GM06990 (cell line): ENCODE results near the gene NMNAT3.

Experiments used
- DNase-seq: peaks from one replicate; pipeline ENCODE4 v3.0.0-alpha.2; 2011; ENCODE audit not compliant: insufficient read length; ENCODE audit errors: extremely low read depth
- H3K27me3 ChIP-seq: replicated peaks from 2 replicates; pipeline ENCODE4 v1.6.0; 2011; ENCODE audit warnings: low read length; ENCODE audit not compliant: control insufficient read depth, insufficient read depth
- H3K36me3 ChIP-seq: 2 replicates; pipeline ENCODE4 v1.5.1; 2011; ENCODE audit warnings: low read length; ENCODE audit not compliant: control insufficient read depth, insufficient read depth
- H3K4me3 ChIP-seq: replicated peaks from 2 replicates; pipeline ENCODE4 v1.5.1; 2011; ENCODE audit warnings: low read depth, mild to moderate bottlenecking, control low read depth, low read length
- CTCF ChIP-seq: IDR thresholded peaks from 2 replicates; pipeline ENCODE4 v1.5.1; 2011; ENCODE audit warnings: low read length, control low read depth, mild to moderate bottlenecking, inconsistent platforms; ENCODE audit not compliant: insufficient read depth, poor library complexity, severe bottlenecking

Gene NMNAT3

GRCh38 chr3:139647866-139648435, 29.8 kb downstream of the NMNAT3 start:
- Histone ChIP-seq H3K4me3 (no peak overlapping the region), H3K27me3 (no peaks in the 10 kb centered on the region), H3K36me3 (no peaks in the 10 kb centered on the region)
- TF ChIP-seq CTCF = no peak
- no peak for DNase-seq

DNA sequence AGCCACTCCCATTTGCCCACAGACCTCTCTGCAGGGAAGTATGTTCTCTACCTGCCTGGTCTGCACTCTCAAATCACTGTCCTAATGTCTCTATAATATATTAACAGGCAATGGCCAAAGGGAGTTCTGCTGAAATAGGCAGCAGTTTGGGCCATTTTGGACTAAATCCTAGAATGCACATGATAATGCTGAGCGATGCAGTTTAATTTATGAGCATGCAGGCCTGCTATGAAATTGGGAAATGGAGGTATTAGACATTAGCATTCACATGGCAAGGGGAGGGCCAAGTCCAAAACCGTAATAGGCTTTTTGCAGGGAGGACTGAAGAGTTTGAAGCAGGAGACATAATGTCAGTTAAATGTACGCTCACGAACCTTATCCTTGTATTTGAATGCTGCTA, 31.3 kb downstream of the NMNAT3 start:
- TF ChIP-seq CTCF = no peak
- no peaks in the 10 kb centered on the region for H3K36me3 ChIP-seq
- no peaks in the 10 kb centered on the region for H3K27me3 ChIP-seq
- no peak for DNase-seq
- no peak overlapping the region for H3K4me3 ChIP-seq

GRCh38 chr3:139642996-139643395, 34.8 kb downstream of the NMNAT3 start:
- TF ChIP-seq CTCF = no peak
- no peak for DNase-seq
- Histone ChIP-seq H3K4me3 (no peak overlapping the region), H3K36me3 (no peaks in the 10 kb centered on the region), H3K27me3 (no peaks in the 10 kb centered on the region)

DNA sequence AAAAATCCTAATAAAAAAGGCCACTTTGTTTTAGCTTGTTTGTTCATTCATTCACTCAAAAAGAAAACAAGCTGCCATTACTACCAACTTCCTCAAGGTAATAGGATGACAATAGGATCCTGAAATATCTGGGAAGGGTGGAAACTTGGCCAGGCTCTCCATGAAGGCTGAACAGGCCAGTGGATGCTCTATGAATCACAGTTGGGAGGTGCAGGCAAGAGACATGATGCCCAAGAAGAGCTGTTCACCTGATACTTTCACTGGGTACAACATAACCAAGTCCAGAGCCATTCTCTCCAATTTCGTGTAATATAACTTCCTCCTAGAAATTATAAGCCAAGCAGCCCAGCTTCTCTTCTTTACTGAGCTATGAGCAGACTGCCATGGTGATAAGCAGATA, 37.3 kb downstream of the NMNAT3 start:
- Histone ChIP-seq H3K4me3 (no peak overlapping the region), H3K27me3 (no peaks in the 10 kb centered on the region), H3K36me3 (no peaks in the 10 kb centered on the region)
- no peak for TF ChIP-seq CTCF
- no peak for DNase-seq

DNA sequence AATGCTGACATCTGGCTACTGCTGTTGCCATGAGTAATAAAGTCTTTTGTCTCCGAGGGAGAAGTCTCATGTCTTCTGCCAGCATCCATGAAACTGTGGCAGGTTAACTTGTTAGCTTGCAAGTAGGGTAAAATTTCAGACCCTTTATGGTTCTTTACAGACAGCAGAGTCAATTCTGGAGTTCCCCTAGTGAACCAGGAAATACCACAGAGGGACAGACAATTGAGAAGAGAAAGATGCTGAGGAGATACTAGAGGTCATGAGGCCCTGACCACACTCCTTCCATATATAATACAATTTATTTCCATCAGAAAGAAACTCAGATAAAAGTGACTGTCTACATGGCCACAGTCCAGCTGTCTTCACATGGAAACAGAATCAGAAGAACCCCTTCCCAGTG, 38.1 kb downstream of the NMNAT3 start:
- no peaks in the 10 kb centered on the region for H3K27me3 ChIP-seq
- DNase-seq = no peak
- no peaks in the 10 kb centered on the region for H3K36me3 ChIP-seq
- TF ChIP-seq CTCF = no peak
- no peak overlapping the region for H3K4me3 ChIP-seq

- TF ChIP-seq CTCF = no peak
- H3K27me3 ChIP-seq = no peaks in the 10 kb centered on the region
- no peak for DNase-seq
- H3K4me3 ChIP-seq = no peak overlapping the region
- H3K36me3 ChIP-seq = no peaks in the 10 kb centered on the region
Measured at GRCh38 chr3:139638518-139638917, 39.3 kb downstream of the NMNAT3 start.
